GM19035 (cell line): Measurements from ENCODE around the gene ERBB4.
"Not testable (repeated sequence)": the region's sequence is repeated elsewhere in the genome, so short reads cannot be mapped to it uniquely, and the experiment has no call there.

Source experiments
- ATAC-seq: cut with Tn5 transposase; IDR thresholded peaks from one replicate; pipeline ENCODE4 v1.9.1; 2021; ENCODE audit not compliant: unreplicated experiment

ERBB4 gene

DNA sequence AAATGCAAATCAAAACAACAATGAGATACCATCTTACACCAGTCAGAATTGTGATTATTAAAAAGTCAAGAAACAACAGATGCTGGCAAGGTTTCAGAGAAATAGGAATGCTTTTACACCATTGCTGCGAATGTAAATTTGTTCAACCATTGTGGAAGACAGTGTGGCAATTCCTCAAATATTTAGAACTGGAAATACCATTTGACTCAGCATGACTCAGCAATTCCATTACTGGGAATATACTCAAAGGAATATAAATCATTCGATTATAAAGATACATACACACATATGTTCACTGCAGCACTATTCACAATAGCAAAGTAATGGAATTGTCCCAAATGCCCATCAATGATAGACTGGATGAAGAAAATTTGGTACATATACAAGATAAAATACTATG, 516.7 kb downstream of the ERBB4 start:
- no peak for ATAC-seq

DNA sequence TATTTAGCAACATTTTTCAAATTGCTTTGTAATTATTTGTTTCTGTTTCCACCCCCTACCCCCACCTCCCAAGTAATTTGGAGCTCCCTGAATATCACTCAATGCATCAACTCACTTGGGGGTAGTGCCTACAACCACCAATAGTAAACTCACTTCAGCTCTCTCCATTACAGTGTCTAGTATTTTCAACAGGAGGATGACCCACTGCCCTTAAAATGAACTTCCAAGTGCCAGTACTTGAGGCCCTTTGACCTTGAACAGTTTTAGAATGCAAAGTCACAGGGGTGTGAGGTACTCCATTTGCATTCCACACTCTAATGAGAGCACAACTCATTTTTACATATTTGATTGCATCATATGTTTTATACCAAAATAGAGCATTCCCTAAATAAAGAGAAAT, 523.0 kb downstream of the ERBB4 start:
- no peak for ATAC-seq

DNA sequence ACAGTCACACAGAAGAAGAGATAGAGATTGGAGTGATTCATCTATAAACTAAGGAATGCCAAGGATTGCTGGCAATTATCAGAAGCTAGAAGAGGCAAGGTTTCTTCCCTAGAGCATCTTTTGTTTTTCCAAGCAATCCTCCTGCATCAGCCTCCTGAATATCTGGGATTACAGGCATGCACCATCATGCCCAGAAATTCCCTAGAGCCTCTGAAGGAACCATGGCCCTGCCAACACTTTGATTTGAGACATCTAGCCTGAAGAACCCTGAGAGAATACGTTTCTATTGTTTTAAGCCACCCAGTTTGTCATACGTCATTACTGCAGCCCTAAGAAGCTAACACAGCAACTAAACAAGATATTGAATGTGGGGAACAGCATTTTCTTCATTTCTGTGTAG, 525.0 kb downstream of the ERBB4 start:
- no peak for ATAC-seq

DNA sequence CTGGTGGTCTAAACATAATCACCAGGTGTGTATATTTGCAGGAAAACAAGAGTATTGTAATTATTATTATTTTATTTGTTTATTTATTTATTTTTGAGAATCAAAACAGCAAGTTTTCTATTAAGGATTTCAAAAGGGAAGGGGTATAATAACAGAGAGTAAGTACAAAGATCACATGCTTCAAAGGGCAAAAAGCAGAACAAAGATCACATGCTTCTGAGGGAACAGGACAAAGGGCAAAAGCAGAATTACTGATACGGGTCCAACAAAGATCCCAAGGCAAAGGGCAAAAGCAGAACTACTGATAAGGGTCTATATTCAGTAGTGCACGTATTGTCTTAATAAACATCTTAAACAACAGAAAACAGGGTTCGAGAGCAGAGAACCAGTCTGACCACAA, 528.3 kb downstream of the ERBB4 start:
- ATAC-seq: not testable (repeated sequence)

DNA sequence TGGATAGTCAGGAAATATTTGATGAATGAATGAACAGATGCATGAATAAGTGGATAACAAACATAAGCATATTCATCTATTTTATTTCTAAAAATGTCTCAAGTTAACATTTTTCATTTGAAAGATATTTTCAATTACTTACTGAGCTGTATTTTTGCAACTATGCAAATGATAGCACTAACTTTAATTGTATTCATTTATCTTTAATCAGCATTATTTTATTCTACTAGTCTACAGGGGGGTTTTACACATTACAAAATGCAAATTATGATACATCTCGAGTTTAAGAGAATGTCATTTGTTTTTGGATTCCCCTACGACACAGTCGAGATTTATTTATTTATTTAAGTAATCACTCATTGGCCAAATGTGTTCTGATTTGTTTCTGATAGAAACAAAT, 530.6 kb downstream of the ERBB4 start:
- ATAC-seq: no peak

DNA sequence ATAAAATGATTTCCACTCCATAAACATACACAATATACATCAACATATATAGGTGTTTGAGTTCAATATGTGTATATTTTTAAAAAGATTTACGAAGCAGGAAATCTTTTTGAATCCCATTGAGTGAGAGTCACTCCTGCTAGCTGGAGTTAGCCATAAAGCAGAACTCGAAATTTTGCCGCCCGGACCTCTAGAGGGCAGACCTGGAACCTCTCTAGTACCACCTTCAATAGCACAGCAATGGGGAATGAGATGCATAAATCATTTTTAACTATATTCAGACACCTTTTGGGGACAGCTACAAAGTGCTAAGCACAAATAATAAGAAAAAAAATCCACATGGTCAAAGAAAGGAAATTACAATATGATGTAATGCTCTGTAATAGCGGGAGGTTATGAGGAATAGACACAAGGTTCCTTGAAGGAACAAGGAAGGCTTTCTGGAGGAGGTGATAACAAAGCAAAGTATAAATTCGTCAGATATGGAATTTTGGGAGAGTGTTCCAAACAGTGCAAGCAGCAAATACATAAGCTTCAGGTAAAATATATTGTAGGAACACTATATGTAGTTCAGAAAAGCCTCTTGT, 533.4 kb downstream of the ERBB4 start:
- ATAC-seq: peak; percentile 81

DNA sequence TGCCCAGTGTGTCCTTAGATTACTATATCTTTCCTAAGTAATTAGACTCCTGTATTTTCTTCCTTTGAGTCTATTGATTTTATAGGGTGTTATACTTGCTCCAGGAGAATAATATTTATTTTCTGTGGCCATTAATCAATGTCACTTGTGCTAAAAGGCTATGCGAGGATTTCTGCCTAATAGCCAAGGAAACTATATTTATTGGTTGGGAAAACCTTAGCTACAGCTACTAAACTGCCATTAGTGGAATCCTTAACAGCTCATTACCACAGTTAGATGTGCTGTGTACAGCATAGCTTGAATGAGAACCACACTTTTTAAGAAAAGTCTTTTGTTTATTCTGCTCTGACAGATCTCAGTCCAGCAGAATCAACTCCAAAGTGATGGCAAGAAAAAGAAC, 537.3 kb downstream of the ERBB4 start:
- no peak for ATAC-seq

DNA sequence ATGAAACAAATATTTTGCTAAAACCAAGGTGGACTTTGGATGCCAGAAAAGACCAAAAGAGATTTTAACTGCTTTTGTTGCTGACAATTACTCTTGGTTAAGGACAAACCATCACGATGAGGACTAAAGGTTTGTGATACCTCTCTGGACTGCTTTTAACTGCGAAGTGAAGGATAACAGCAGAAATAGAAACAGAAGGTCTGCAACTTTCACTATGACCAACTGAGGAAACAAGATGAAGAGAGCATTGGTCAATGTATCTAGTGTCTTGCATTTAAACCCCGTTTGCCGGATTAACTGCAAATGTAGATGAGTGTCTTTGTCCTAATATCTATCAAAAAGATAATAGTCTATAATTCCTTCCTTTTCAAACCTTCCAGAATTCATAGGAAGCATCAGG, 541.7 kb downstream of the ERBB4 start:
- peak; percentile 60 for ATAC-seq

DNA sequence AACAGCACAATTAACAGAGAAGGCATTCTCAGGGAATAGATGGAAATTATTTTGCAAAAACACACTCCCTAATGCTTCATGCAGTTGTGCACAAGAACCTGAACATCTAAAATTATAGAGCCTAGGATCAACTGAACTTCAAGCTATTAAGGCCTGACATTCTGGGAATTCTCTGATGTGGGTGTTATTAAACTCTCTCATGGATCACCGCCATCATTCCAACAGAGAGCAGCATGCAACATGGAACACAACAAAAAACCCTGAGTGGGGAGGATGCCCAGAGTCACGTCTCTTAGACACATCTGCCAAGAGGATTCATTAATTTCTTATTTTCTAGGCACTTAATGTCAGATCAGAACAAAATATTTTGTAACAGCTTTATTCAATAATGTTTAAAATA, 543.8 kb downstream of the ERBB4 start:
- ATAC-seq: no peak

DNA sequence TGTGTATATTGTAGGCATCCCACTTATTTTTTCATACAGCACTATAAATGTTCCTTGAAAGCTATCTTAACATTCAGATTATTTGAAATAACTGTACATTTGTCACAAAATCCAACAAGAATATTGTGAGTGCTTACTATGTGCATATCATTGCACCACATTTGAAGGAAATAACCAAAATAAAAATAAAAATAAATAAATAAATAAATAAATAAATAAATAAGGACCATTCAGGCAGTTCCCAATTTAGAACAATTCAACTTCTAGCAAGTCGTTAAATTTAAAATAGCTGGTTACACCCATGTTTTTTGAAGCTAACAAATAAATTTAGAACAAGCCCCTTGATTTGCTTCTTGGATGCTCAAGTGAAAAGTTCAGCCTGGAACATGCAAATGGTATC, 548.3 kb downstream of the ERBB4 start:
- no peak for ATAC-seq

DNA sequence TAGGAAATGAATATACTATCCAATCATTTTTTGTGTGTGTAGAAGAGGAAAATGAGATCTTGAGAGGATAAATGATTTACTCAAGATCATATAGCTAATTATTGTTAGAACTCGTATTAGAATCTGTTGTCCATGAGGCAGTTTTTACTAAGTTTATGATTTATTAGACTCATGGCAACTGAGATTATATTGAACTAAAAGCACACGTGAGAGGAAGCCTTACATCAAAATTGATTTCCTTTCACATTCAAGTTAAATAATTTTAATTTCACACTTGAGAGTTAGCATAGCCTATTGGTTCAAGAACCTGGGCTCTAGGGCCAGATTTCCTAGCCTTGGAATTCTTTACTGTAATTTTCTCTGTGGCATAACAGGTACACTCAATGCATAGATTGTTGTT, 552.3 kb downstream of the ERBB4 start:
- ATAC-seq: no peak

DNA sequence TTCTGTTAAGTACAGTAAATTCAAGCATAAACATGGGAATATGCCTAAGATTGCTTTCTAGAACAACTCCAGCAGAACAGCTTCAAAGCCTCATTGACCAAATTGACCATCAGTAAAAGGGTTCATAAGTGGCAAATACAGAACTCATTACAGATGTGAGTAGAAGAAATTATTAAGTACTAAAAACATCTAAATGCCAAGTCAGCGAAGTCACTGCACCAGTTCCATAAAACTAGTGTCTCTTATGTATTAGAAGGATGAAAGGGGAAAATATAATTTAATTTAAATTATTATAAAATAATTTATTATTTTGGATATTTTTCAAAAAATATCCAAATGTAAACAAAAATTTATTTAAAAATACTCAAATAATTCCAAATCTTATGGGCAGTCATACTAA, 553.2 kb downstream of the ERBB4 start:
- no peak for ATAC-seq

DNA sequence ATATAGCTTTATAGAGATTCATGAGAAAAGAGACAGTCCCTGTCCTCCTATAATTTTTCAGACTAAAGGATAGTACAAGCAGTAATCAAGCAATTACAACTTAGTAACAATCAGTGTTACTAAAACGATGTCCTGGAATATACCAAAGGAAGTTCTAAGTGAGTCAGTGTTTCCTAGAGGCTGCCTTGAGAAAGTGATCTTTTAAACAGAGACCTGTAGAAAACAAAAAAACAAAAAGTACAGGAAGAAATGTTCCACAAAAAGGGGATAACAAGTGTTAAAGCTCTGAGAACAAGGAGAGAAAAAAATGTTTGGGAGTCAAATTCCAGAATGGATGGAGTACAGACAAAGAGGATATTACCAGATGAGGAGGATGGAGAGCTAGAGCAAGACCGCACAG, 556.4 kb downstream of the ERBB4 start:
- no peak for ATAC-seq

DNA sequence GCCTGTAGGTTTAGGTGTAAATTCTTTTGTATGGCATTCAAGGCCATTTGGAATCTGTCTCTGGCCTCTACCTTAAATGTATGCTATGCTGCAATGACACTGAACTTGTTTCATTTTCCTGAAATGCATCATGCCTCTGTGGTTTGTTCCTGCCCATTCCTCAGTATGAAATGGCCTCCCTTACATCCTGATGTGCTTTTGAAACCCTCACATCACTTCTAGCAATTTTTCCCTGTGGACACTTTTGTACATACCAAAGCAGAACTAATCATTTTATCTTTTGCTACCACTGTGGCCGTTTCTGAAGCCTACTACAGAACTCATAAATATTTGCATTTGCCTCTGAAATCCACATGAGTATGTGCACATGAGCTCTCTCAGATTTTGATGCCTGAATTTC, 557.2 kb downstream of the ERBB4 start:
- ATAC-seq: no peak

DNA sequence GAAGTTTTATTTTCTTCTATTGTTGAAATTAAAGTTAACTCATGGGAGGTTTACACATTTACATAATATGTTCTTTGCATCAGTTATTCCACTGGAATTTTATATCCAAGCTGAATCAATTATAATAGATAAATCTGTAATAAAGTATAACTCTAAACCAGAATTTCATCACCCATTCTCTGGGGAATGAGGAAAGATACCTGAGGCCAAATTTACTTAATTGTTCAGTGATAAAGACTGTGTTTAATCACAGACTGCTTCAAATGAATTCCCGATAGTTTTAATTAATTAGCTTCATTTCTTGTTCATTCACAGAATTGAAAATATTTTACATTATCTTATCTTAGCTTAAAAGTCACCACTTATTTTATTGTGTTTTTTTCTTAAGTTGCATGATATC, 562.5 kb downstream of the ERBB4 start:
- no peak for ATAC-seq

DNA sequence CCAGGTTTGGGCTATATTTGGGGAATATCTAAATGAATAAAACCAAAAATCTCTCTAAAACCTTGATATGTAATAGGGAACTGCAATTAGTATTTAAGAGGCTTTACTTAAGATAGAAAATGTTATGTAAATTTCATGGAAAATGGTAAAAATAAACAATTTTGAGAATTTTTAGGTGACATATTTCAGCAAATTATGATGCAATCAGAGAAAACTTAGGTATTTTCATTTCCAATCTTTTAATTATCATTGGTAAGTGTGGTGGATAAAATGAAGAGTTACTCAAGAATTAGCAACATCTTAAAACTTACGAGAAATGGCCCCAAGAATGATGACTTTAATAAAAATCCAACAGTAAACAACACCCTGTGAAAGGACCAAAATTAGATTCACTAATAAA, 571.4 kb downstream of the ERBB4 start:
- ATAC-seq: no peak

DNA sequence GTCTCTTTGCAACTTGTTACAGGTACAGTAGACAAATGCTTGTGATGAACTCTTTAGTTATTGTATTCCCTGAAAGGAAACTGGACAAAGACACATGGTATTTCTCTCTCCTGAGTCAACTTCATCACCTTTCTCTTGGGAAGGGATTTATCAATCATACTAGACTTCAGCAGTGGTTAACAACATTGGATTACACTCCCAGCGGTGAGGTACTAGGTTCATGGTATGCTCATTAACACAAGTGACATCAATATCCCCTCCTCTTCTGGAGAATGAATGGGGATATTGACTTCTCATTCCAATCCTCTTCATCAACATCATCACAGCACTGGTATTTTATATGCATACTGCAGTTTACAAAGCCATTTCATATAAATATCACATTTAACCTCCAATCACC, 574.6 kb downstream of the ERBB4 start:
- ATAC-seq: no peak

DNA sequence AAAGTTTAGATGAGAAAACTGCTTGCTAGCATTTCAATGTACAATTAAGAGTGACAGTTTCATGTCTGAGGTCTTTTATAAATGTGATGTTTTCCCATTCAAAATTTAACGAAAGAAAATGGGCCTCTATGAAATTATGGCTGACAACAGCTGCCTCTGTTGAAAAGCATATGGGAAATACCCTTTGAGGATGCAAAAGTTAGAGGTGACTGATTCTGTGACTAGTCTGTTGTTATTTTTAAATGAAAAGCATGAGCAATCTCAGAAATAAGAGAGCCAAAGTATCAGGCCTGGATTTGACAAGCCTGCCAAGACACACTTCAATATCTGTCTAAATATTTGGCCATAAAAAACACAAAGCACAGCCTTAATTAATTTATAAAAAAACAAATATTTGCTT, 580.8 kb downstream of the ERBB4 start:
- peak; percentile 94 for ATAC-seq

DNA sequence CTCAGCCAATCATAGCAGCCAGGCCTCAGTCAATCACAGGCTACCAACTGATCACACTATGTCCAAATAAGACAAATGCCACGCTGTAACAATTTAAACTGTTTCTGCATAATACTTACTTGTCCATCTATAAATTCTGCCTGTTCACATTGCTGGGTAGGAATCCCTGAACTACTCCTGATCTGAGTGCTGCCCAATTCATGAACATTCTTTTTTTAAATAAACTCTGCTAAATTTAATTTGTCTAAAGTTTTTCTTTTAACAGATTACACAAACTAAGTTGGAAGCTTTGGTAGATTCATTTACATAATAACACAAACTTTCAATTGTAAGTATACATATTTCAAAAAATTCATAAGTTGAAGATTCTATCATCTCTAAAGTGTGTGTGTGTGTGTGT, 583.0 kb downstream of the ERBB4 start:
- ATAC-seq: no peak

DNA sequence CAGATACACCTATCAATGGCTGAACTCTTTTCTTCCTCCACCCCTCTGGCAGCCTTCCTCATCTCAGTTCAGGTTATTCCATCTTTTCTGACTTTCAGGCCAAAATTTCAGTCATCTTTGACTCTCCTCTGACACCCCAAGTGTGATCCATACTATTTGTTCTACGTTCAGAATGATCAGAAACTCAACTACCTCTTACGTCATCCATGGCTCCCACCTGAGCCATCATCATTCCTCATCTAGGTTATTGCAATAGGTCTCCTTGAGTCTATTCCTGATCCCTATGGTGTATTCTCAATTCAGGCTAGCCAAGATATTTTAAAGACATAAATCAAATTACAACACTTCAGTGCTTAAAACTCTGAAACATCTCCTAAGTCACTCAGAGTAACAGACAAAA, 589.7 kb downstream of the ERBB4 start:
- no peak for ATAC-seq

DNA sequence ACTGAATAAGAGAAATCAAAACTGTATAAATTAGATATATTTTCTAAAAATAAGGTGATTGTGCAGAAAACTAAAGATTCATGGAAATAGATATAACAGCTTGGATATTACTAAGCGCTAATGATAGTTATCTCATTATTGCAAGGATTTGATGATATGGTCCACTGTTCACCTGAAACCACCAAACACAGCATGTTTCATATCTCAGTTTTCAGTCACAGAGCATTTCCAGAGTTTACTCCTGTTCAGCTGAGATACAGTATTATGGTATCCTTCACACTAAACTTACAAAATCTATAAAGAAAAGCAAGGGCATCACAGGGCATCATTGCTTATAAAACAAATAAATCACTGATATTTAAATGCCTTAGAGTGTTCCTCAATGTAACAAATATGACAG, 591.6 kb downstream of the ERBB4 start:
- no peak for ATAC-seq

DNA sequence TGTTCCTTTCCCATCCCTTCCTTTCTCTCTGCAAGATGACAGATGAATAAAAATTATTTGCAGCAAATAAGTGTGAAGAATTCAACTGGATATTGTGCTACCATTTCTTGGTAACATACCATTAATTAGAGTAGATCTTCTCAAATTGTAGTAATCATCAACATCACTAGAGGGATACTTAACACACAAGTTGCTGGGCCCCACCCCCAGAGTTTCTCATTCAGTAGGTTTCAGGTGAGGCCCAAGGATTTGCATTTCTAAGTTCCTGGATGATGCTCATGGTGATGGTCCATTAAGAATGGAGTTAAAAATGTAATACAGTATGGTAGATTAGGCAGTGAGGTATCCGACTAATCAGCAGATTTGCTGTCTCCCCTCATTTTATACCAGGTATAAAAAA, 594.0 kb downstream of the ERBB4 start:
- peak; percentile 73 for ATAC-seq

DNA sequence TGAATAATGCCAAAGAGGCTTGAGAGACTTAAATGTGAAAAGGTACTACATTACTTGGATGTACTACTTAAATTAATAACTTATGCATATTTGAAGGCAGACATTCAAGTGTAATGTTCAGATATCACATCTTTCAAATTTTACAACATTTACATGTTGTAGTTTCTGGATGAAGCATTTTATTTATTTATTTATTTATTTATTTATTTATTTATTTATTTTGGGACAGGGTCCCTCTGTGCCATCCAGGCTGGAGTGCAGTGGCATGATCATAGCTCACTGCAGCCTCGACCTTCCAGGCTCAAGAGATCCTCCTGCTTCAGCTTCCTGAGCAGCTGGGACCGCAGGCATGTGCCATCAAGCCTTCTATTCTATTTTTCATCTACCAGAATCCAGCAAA, 596.4 kb downstream of the ERBB4 start:
- no peak for ATAC-seq

DNA sequence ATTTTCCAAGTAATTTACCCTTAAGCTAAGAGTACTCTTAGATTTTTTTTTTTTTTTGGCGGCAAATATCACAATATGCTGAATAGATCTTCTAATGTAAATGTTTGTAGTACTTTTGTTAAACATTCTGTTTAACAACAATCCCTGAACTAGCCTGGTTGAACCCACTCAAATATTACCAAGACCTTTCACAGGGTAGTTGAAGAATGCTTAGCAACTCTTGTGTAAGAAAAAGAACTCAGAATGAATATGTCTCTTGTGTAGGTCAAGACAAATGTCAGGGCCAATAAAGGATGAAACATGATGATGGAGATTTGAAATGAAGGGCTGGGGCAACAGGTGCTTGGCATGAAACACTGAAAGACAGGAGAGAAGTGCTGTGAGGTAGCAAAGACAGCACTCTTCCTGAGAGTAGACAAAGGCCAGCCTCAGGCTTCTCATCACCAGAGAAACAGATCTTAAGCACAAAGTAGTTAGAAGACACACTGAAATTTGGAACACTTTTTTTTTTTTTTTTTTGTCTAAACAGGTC, 597.3 kb downstream of the ERBB4 start:
- ATAC-seq: no peak
